Stomach (tissue), 4 donors: ENCODE data around the gene CCT6B.

Experiments used
- EP300 ChIP-seq: sonication (generic); formaldehyde crosslinking; IDR thresholded peaks from one replicate; pipeline ENCODE4 v1.6.1; 2017; ENCODE audit warnings: antibody characterized with exemption
- POLR2A ChIP-seq, 4 donors: fragments of 450-650 bp; IDR thresholded peaks; one replicate each; pipeline ENCODE4 v1.6.1; 2016; ENCODE audit warnings: antibody characterized with exemption in 4 of 4, control low read depth in 2 of 4, mild to moderate bottlenecking in 1 of 4, moderate library complexity in 1 of 4
- TF ChIP-seq, protein P1 (sequence below), 7 experiments: fragments of 450-650 bp in 4 of 7; fragments of 200-600 bp in 3 of 7; sonication (generic) in 3 of 7; IDR thresholded peaks; one replicate each; pipeline ENCODE4 v1.5.1; 2016 to 2019; ENCODE audit warnings: antibody characterized with exemption in 7 of 7, control low read depth in 2 of 7, mild to moderate bottlenecking in 1 of 7

DNA sequence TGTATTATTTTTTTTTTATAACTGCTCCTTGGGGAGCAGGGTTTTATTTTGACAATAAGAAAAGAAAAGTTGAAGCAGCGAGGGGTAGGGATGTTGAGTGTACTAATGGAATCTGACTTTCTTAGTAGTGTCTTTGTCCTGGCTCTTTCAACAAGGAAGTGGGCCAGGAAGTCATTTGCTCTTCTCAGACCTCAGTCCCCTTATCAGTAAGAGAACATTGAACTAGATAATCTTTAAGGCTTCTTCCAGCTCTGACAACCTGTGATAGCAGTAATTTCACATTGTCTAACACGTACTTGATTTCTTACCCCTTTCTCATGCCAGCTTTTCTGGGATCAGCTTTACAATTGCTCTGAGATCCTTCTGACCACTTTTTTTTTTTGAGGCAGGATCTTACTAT, 27.4 kb upstream of the CCT6B start:
- TF ChIP-seq, protein P1, sequence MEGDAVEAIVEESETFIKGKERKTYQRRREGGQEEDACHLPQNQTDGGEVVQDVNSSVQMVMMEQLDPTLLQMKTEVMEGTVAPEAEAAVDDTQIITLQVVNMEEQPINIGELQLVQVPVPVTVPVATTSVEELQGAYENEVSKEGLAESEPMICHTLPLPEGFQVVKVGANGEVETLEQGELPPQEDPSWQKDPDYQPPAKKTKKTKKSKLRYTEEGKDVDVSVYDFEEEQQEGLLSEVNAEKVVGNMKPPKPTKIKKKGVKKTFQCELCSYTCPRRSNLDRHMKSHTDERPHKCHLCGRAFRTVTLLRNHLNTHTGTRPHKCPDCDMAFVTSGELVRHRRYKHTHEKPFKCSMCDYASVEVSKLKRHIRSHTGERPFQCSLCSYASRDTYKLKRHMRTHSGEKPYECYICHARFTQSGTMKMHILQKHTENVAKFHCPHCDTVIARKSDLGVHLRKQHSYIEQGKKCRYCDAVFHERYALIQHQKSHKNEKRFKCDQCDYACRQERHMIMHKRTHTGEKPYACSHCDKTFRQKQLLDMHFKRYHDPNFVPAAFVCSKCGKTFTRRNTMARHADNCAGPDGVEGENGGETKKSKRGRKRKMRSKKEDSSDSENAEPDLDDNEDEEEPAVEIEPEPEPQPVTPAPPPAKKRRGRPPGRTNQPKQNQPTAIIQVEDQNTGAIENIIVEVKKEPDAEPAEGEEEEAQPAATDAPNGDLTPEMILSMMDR (IDR thresholded peaks at IDR 0.05) = no peak
- TF ChIP-seq POLR2A (IDR thresholded peaks at IDR 0.05) = no peak
- TF ChIP-seq EP300 = no peak
